ENCODE measurements around the gene PMEPA1.

PMEPA1 gene

DNA sequence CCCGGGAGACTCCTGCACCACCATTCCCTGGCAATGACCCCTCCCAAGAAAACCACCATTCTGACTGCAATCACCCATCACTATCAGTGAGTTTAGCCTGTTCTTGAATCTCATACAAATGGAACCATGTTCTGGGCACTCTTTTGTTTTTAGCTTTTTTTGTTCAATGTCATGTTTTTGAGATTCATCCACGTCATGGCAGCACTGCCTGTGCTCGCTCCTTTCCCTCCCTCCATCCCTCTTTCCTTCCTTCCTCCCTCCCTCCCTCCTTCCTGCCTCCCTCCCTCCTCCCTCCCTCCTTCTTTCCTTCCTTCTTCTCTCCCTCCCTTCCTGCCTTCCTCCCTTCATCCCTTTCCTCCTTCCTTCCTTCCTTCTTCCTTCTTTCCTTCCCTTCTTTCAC lies 44.4 kb upstream of the PMEPA1 start:
- no peak for TF ChIP-seq FOXP2 (optimal IDR thresholded peaks at IDR 0.05; ENCODE audit: borderline replicate concordance, extremely low read depth, extremely low read length, insufficient read depth)
- no peak for TF ChIP-seq POLR2AphosphoS5 (IDR thresholded peaks at IDR 0.05; ENCODE audit: low read depth, low read length)
- no peak for TF ChIP-seq TAF1 (IDR thresholded peaks at IDR 0.05; ENCODE audit: borderline replicate concordance, insufficient read depth, low read length)
- TF ChIP-seq, protein P1, sequence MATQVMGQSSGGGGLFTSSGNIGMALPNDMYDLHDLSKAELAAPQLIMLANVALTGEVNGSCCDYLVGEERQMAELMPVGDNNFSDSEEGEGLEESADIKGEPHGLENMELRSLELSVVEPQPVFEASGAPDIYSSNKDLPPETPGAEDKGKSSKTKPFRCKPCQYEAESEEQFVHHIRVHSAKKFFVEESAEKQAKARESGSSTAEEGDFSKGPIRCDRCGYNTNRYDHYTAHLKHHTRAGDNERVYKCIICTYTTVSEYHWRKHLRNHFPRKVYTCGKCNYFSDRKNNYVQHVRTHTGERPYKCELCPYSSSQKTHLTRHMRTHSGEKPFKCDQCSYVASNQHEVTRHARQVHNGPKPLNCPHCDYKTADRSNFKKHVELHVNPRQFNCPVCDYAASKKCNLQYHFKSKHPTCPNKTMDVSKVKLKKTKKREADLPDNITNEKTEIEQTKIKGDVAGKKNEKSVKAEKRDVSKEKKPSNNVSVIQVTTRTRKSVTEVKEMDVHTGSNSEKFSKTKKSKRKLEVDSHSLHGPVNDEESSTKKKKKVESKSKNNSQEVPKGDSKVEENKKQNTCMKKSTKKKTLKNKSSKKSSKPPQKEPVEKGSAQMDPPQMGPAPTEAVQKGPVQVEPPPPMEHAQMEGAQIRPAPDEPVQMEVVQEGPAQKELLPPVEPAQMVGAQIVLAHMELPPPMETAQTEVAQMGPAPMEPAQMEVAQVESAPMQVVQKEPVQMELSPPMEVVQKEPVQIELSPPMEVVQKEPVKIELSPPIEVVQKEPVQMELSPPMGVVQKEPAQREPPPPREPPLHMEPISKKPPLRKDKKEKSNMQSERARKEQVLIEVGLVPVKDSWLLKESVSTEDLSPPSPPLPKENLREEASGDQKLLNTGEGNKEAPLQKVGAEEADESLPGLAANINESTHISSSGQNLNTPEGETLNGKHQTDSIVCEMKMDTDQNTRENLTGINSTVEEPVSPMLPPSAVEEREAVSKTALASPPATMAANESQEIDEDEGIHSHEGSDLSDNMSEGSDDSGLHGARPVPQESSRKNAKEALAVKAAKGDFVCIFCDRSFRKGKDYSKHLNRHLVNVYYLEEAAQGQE (IDR thresholded peaks at IDR 0.05; ENCODE audit: insufficient read depth in 1 of 2, low read depth in 2 of 2, low read length in 2 of 2): no peak
- TF ChIP-seq SIN3A (IDR thresholded peaks at IDR 0.05; ENCODE audit: borderline replicate concordance, insufficient read depth, low read length): no peak

DNA sequence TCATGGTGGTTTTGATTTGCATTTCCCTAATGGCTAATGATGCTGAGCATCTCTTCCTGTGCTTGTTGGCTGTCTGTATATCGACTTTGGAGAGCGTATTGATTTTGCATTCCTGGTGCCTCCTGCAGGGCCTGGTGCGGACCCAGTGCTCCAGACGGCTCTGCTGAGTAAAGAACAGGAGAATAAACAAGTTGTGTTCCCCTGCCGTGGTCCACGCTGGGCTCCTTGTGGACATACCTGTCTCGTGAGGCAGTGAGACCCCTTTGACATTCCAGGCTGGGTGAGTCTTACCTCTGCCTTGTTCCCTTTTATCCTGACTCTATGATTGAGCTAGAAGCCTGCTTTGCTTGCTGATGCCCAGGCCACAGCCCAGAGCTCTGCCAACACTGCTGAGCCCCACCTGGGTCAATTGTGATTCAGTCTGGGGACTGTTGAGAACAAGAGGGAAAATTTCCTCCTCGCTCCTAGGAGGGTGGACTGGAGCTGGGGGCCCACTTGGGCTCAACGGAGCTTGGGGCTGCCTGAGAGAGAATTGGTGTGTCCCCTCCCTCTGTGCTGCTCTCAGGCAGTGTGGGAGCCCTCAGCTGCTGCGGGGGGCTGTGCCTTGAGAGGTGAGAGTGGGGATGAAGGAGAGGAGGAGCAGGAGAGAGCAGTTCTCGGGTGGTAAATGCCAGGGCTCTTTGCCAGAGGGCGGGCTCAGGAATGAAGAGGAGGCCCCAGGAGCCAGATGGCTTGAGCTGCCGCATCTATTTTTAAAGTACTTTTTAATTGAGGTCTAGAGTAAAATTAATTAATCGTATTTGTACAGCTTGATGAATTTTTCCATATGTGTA lies 43.7 kb upstream of the PMEPA1 start:
- no peak for TF ChIP-seq POLR2AphosphoS5 (IDR thresholded peaks at IDR 0.05; ENCODE audit: low read depth, low read length)
- TF ChIP-seq, protein P1 (IDR thresholded peaks at IDR 0.05; ENCODE audit: insufficient read depth in 1 of 2, low read depth in 2 of 2, low read length in 2 of 2): no peak
- no peak for TF ChIP-seq FOXP2 (optimal IDR thresholded peaks at IDR 0.05; ENCODE audit: borderline replicate concordance, extremely low read depth, extremely low read length, insufficient read depth)
- TF ChIP-seq TAF1 (IDR thresholded peaks at IDR 0.05; ENCODE audit: borderline replicate concordance, insufficient read depth, low read length): no peak
- TF ChIP-seq SIN3A (IDR thresholded peaks at IDR 0.05; ENCODE audit: borderline replicate concordance, insufficient read depth, low read length): no peak

DNA sequence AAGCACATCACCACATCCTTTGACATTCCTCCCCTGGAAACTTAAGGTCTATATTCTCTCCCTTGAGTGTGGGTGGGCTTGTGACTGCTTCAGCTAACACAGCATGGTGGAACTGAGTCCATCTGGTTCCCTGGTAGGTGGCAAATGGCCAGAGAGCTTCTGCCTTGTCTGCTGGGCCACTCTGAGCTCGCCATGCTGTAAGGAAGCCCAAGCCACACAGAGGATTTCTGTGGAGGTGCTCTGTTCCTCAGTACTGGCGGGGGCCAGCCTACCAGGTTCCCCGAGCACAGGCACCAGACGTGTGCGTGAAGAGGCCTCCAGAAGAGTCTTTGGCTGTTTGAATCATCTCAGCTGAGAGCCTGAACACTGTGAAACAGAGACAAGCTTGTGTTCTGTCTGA lies 41.6 kb upstream of the PMEPA1 start:
- TF ChIP-seq SIN3A (IDR thresholded peaks at IDR 0.05; ENCODE audit: borderline replicate concordance, insufficient read depth, low read length) (no peak), FOXP2 (optimal IDR thresholded peaks at IDR 0.05; ENCODE audit: borderline replicate concordance, extremely low read depth, extremely low read length, insufficient read depth) (no peak), TAF1 (IDR thresholded peaks at IDR 0.05; ENCODE audit: borderline replicate concordance, insufficient read depth, low read length) (no peak), POLR2AphosphoS5 (IDR thresholded peaks at IDR 0.05; ENCODE audit: low read depth, low read length) (no peak)
- TF ChIP-seq, protein P1 (IDR thresholded peaks at IDR 0.05; ENCODE audit: insufficient read depth in 1 of 2, low read depth in 2 of 2, low read length in 2 of 2): no peak

DNA sequence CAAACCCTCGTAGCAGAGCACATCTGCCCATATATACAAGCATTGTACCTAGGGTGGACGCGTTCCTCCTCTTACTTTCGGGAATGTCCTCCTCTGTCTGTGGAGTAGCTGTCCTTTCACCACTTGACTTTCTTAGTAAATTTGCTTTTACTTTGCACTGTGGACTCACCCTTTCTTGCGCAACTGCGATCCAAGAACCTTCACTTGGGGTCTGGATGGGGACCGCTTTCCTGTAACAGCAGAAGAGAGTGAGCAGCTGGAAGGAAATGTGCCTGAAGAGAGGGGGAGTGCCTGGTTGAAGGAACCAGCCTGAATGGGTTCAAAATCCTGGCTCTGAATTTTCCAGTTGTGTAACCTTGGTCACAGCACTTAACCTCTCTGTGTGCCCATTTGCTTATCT lies 40.1 kb upstream of the PMEPA1 start:
- TF ChIP-seq SIN3A (IDR thresholded peaks at IDR 0.05; ENCODE audit: borderline replicate concordance, insufficient read depth, low read length) (no peak), TAF1 (IDR thresholded peaks at IDR 0.05; ENCODE audit: borderline replicate concordance, insufficient read depth, low read length) (no peak), POLR2AphosphoS5 (IDR thresholded peaks at IDR 0.05; ENCODE audit: low read depth, low read length) (no peak), FOXP2 (optimal IDR thresholded peaks at IDR 0.05; ENCODE audit: borderline replicate concordance, extremely low read depth, extremely low read length, insufficient read depth) (no peak)
- TF ChIP-seq, protein P1 (IDR thresholded peaks at IDR 0.05; ENCODE audit: insufficient read depth in 1 of 2, low read depth in 2 of 2, low read length in 2 of 2): no peak

Data from PFSK-1 (cell line).